A673 (cell line): Measurements from ENCODE around the gene PALLD. TPM values are rescaled to one million over a fixed set of nuclear protein-coding genes. Genes with fewer than 3 reads are reported as not detected.

Experiments used
- BruUV-seq: library from RNA; stranded (reverse); fragments of 400-500 nt; replicated peaks from 2 replicates; lab custom pipeline; 2021; lab: Mats Ljungman, UMichigan
- CTCF ChIA-PET: fragments of 300-600 bp; sonication (Branson Sonifier 250); formaldehyde crosslinking; loops from one replicate; lab custom pipeline; 2022; ENCODE audit warnings: antibody characterized with exemption; lab: Charles Lee
- POLR2A ChIA-PET: fragments of 300-600 bp; sonication (Branson Sonifier 250); formaldehyde crosslinking; loops from one replicate; lab custom pipeline; 2022; ENCODE audit warnings: antibody characterized with exemption; ENCODE audit not compliant: low non-redundant PET; lab: Charles Lee
- DNase-seq: peaks from one replicate; pipeline ENCODE4 v3.0.0-alpha.2; 2015; ENCODE audit warnings: low spot score
- H3K27ac ChIP-seq: fragments of 200-600 bp; sonication (generic); 2 replicates; pipeline ENCODE4 v1.5.1; 2016; ENCODE audit warnings: mixed run types, low read depth, mild to moderate bottlenecking, mixed read lengths, antibody characterized with exemption, low read length; ENCODE audit not compliant: poor library complexity, severe bottlenecking
- H3K27me3 ChIP-seq: fragments of 200-600 bp; sonication (generic); replicated peaks from 2 replicates; pipeline ENCODE4 v1.6.1; 2017; ENCODE audit warnings: mixed run types, low read depth, mild to moderate bottlenecking, mixed read lengths, antibody characterized with exemption, low read length; ENCODE audit not compliant: insufficient read depth, poor library complexity
- H3K36me3 ChIP-seq: fragments of 200-600 bp; sonication (generic); 2 replicates; pipeline ENCODE4 v1.6.1; 2016; ENCODE audit warnings: mixed run types, mild to moderate bottlenecking, mixed read lengths, antibody characterized with exemption, low read length; ENCODE audit not compliant: insufficient read depth, poor library complexity, severe bottlenecking
- H3K4me1 ChIP-seq: fragments of 200-600 bp; sonication (generic); 2 replicates; pipeline ENCODE4 v1.6.1; 2017; ENCODE audit warnings: mixed run types, mild to moderate bottlenecking, mixed read lengths, antibody characterized with exemption, low read length; ENCODE audit not compliant: insufficient read depth, poor library complexity, severe bottlenecking
- H3K4me3 ChIP-seq: fragments of 200-600 bp; sonication (generic); 2 replicates; pipeline ENCODE4 v1.5.1; 2016; ENCODE audit warnings: low read depth, mixed run types, mild to moderate bottlenecking, mixed read lengths, low read length; ENCODE audit not compliant: poor library complexity, severe bottlenecking
- H3K9me3 ChIP-seq: fragments of 200-600 bp; sonication (generic); 2 replicates; pipeline ENCODE4 v1.6.1; 2016; ENCODE audit warnings: mixed run types, low read depth, mild to moderate bottlenecking, mixed read lengths, antibody characterized with exemption, low read length; ENCODE audit not compliant: poor library complexity, severe bottlenecking
- CTCF ChIP-seq: fragments of 300-800, 200-600 bp; sonication (generic); conservative IDR thresholded peaks from 2 replicates; pipeline ENCODE4 v1.5.1; 2017; ENCODE audit warnings: low read depth, mild to moderate bottlenecking, antibody characterized with exemption, low read length, moderate library complexity, mixed read lengths
- EZH2 ChIP-seq: fragments of 200-600 bp; sonication (generic); IDR thresholded peaks from 2 replicates; pipeline ENCODE4 v1.6.1; 2017; ENCODE audit warnings: borderline replicate concordance, low read depth, mild to moderate bottlenecking, mixed read lengths, antibody characterized with exemption, low read length; ENCODE audit not compliant: poor library complexity, severe bottlenecking
- intact Hi-C: fragments of 100-400 bp; cut with micrococcal nuclease; formaldehyde crosslinking; loops from one replicate; pipeline ENCODE4 v1.10.0; 2022; ENCODE audit not compliant: unreplicated experiment
- total RNA-seq: library from RNA; stranded (reverse); gene quantifications from 2 replicates; pipeline ENCODE4 v1.2.3, GENCODE V29; 2021

The PALLD gene
- total RNA-seq, 1 experiment from 2014 or later: 44.1 TPM

GRCh38 chr4:168884251-168885124 is 387.6 kb downstream of the PALLD start:
- no TSS peak for BruUV-seq
- ChIA-PET CTCF (no interaction called here), POLR2A (no interaction called here)
- Histone ChIP-seq H3K4me1 (no peaks in the 10 kb centered on the region), H3K36me3 (peaks cover 7% of the 10 kb centered on the region), H3K9me3 (no peaks in the 10 kb centered on the region), H3K4me3 (no peak overlapping the region), H3K27ac (no peak overlapping the region), H3K27me3 (no peaks in the 10 kb centered on the region)
- no peak for DNase-seq
- no peak for TF ChIP-seq EZH2
- intact Hi-C loops: no loop called here

- Histone ChIP-seq H3K9me3 (no peaks in the 10 kb centered on the region), H3K36me3 (peaks cover 7% of the 10 kb centered on the region), H3K4me1 (no peaks in the 10 kb centered on the region), H3K27ac (no peak overlapping the region), H3K4me3 (no peak overlapping the region), H3K27me3 (no peaks in the 10 kb centered on the region)
- BruUV-seq: no TSS peak
- TF ChIP-seq CTCF (no peak), EZH2 (no peak)
- intact Hi-C loops: no loop called here
- POLR2A ChIA-PET: no interaction called here
- no peak for DNase-seq
- CTCF ChIA-PET: no interaction called here
Observed at GRCh38 chr4:168885400-168885799, 388.5 kb downstream of the PALLD start.

GRCh38 chr4:168886351-168886750 is 389.5 kb downstream of the PALLD start:
- intact Hi-C loops: no loop called here
- Histone ChIP-seq H3K27ac (no peak overlapping the region), H3K4me3 (no peak overlapping the region), H3K36me3 (peaks cover 12% of the 10 kb centered on the region), H3K27me3 (no peaks in the 10 kb centered on the region), H3K9me3 (no peaks in the 10 kb centered on the region), H3K4me1 (no peaks in the 10 kb centered on the region)
- ChIA-PET POLR2A (no interaction called here), CTCF (no interaction called here)
- TF ChIP-seq CTCF (no peak), EZH2 (no peak)
- no peak for DNase-seq
- BruUV-seq: no TSS peak
